Endothelial cell of umbilical vein (primary cell): ENCODE results near the gene PRSS33. TPM values are rescaled to one million over a fixed set of nuclear protein-coding genes. Genes with fewer than 3 reads are reported as not detected.

Source experiments
- BruUV-seq: library from RNA; stranded (reverse); fragments of 400-500 nt; replicated peaks from 2 replicates; lab custom pipeline; 2021; lab: Mats Ljungman, UMichigan
- CTCF ChIA-PET: fragments of 300-600, 350-600 bp; sonication (Branson Sonifier 250); formaldehyde crosslinking; loops from one replicate; lab custom pipeline; 2021; ENCODE audit warnings: antibody characterized with exemption, inconsistent platforms; lab: Charles Lee
- POLR2A ChIA-PET: fragments of 300-600, 350-600 bp; sonication (Branson Sonifier 250); formaldehyde crosslinking; loops from one replicate; lab custom pipeline; 2021; ENCODE audit warnings: antibody characterized with exemption, inconsistent platforms; lab: Charles Lee
- DNase-seq: peaks from one replicate; pipeline ENCODE4 v3.0.0-alpha.2; 2011; ENCODE audit warnings: low read depth, low spot score
- FAIRE-seq: peaks from 2 replicates; lab custom pipeline; 2011; peaks lifted over from hg19 to GRCh38; lab: Jason Lieb, UNC
- H2AFZ ChIP-seq: 2 replicates; pipeline ENCODE4 v1.6.0; 2012; ENCODE audit warnings: low read depth, low read length, control low read depth, inconsistent platforms
- H3K27ac ChIP-seq: 2 replicates; pipeline ENCODE4 v1.5.1; 2011; ENCODE audit warnings: low read depth, mild to moderate bottlenecking, control low read depth, low read length, moderate library complexity; ENCODE audit not compliant: insufficient read depth
- H3K27me3 ChIP-seq, 2 experiments: 2 replicates each; pipeline versions ENCODE4 v1.6.0 to v1.6.1; 2011; ENCODE audit warnings: low read length in 2 of 2, mixed read lengths in 1 of 2; ENCODE audit not compliant: control insufficient read depth in 2 of 2, insufficient read depth in 2 of 2
- H3K36me3 ChIP-seq, 2 experiments: 2 replicates in 1 of 2; 3 replicates in 1 of 2; pipeline ENCODE4 v1.5.1; 2011; ENCODE audit warnings: low read length in 2 of 2, mild to moderate bottlenecking in 1 of 2, moderate library complexity in 1 of 2; ENCODE audit not compliant: control insufficient read depth in 2 of 2, insufficient read depth in 2 of 2; ENCODE audit errors: extremely low read depth in 1 of 2
- H3K4me1 ChIP-seq: 3 replicates; pipeline ENCODE4 v1.5.1; 2011; ENCODE audit warnings: mild to moderate bottlenecking, low read length; ENCODE audit not compliant: control insufficient read depth, insufficient read depth; ENCODE audit errors: extremely low read depth
- H3K4me2 ChIP-seq: 2 replicates; pipeline ENCODE4 v1.6.1; 2011; ENCODE audit warnings: low read length, control low read depth, mixed read lengths; ENCODE audit not compliant: insufficient read depth
- H3K4me3 ChIP-seq, 3 experiments: fragments of 200-600 bp in 1 of 3; sonication (generic), shearing (Covaris generic) in 1 of 3; replicated peaks in 1 of 3; 2 replicates each; pipeline ENCODE4 v1.5.1; 2011 to 2016; ENCODE audit warnings: control low read depth in 3 of 3, low read length in 3 of 3, mild to moderate bottlenecking in 2 of 3, inconsistent platforms in 1 of 3, low read depth in 1 of 3, moderate library complexity in 1 of 3; ENCODE audit not compliant: insufficient read depth in 1 of 3
- H3K79me2 ChIP-seq: 2 replicates; pipeline ENCODE4 v1.6.0; 2012; ENCODE audit warnings: low read length, inconsistent platforms; ENCODE audit not compliant: control insufficient read depth, insufficient read depth
- H3K9ac ChIP-seq: replicated peaks from 2 replicates; pipeline ENCODE3; 2011; ENCODE audit warnings: low read length, control low read depth; ENCODE audit not compliant: insufficient read depth; ENCODE audit errors: extremely low read depth
- H3K9me1 ChIP-seq: replicated peaks from 3 replicates; pipeline ENCODE4 v1.6.0; 2011; ENCODE audit warnings: mild to moderate bottlenecking, low read length; ENCODE audit not compliant: control insufficient read depth, insufficient read depth; ENCODE audit errors: extremely low read depth
- H3K9me3 ChIP-seq: replicated peaks from 2 replicates; pipeline ENCODE4 v1.5.1; 2012; ENCODE audit warnings: low read length, inconsistent platforms; ENCODE audit not compliant: control insufficient read depth, insufficient read depth
- H4K20me1 ChIP-seq: replicated peaks from 2 replicates; pipeline ENCODE3; 2011; ENCODE audit warnings: mild to moderate bottlenecking, low read length; ENCODE audit not compliant: control insufficient read depth, insufficient read depth; ENCODE audit errors: extremely low read depth
- CTCF ChIP-seq, 2 donors: IDR thresholded peaks; 1 replicate in 1 of 2; 2 replicates in 1 of 2; pipeline ENCODE4 v1.5.1; 2011; ENCODE audit warnings: low read length in 2 of 2, mild to moderate bottlenecking in 2 of 2, moderate library complexity in 2 of 2, control low read depth in 1 of 2, inconsistent platforms in 1 of 2, low read depth in 1 of 2; ENCODE audit not compliant: insufficient read depth in 1 of 2; ENCODE audit errors: extremely low read depth in 1 of 2
- EZH2 ChIP-seq: IDR thresholded peaks from 2 replicates; pipeline ENCODE4 v1.6.1; 2012; ENCODE audit warnings: borderline replicate concordance, low read depth, mild to moderate bottlenecking, moderate library complexity, low read length, inconsistent platforms; ENCODE audit not compliant: severe bottlenecking
- GATA2 ChIP-seq: IDR thresholded peaks from 2 replicates; pipeline ENCODE4 v1.7.0; 2011; ENCODE audit warnings: low read depth, mild to moderate bottlenecking, moderate library complexity, mixed read lengths, low read length; ENCODE audit not compliant: insufficient read length, insufficient read depth
- JUN ChIP-seq: IDR thresholded peaks from 2 replicates; pipeline ENCODE4 v1.6.1; 2011; ENCODE audit warnings: borderline replicate concordance, low read depth; ENCODE audit not compliant: insufficient read length, insufficient read depth
- MAX ChIP-seq: IDR thresholded peaks from 2 replicates; pipeline ENCODE4 v1.6.1; 2011; ENCODE audit not compliant: insufficient read depth, insufficient read length
- MYC ChIP-seq: IDR thresholded peaks from one replicate; pipeline ENCODE4 v1.6.1; 2011; ENCODE audit warnings: mild to moderate bottlenecking, low read depth, low read length
- POLR2A ChIP-seq: IDR thresholded peaks from 2 replicates; pipeline ENCODE4 v1.6.1; 2012; ENCODE audit warnings: low read depth, mild to moderate bottlenecking, control low read depth, low read length
- POLR2AphosphoS5 ChIP-seq: IDR thresholded peaks from 2 replicates; pipeline ENCODE4 v1.6.1; 2012; ENCODE audit warnings: low read depth, mild to moderate bottlenecking, control low read depth, low read length, moderate library complexity; ENCODE audit not compliant: insufficient read depth
- dilution Hi-C: fragments of 300-500 bp; cut with MboI; formaldehyde crosslinking; loops from one replicate; pipeline ENCODE4 v1.15.0; 2019; ENCODE audit warnings: low sequenced_read_pairs; ENCODE audit not compliant: extremely low pct_ligation_motif_present
- intact Hi-C: fragments of 100-400 bp; cut with micrococcal nuclease; formaldehyde crosslinking; loops from one replicate; pipeline ENCODE4 v1.10.0; 2022
- polyA plus RNA-seq, 4 experiments: library from polyadenylated mRNA; depleted of rRNA in 3 of 4; stranded (reverse) in 3 of 4; unstranded in 1 of 4; fragments of >200 nt; gene quantifications; 2 replicates each; pipeline versions ENCODE4 v1.2.1 to v1.2.3, GENCODE V29; 2011 to 2012; ENCODE audit warnings: missing spikeins in 1 of 4
- total RNA-seq: library from RNA; stranded (reverse); gene quantifications from 2 replicates; pipeline ENCODE4 v1.2.3, GENCODE V29; 2021

Gene PRSS33
- total and polyA plus RNA-seq, 2 donors (not counting 3 experiments of a cell fraction or from before 2014, with no cell fraction given): not detected

- no TSS peak for BruUV-seq
- no peaks in the 10 kb centered on the region for H3K79me2 ChIP-seq
- peaks cover 2% of the 10 kb centered on the region for H3K4me1 ChIP-seq
- H3K9me1 ChIP-seq: no peaks in the 10 kb centered on the region
- no peaks in the 10 kb centered on the region for H3K9me3 ChIP-seq
- H3K4me3 ChIP-seq: no peak overlapping the region
- POLR2A ChIA-PET: no interaction called here
- no peak for FAIRE-seq
- H3K36me3 ChIP-seq: no peaks in the 10 kb centered on the region
- CTCF ChIA-PET: interaction anchor here (0.9 to 1.3 kb wide), 2 partner anchors 10 to 39 kb away, joined by 3 to 8 read pairs; no protein-coding TSS in a partner anchor
- no peak for TF ChIP-seq POLR2A
- TF ChIP-seq EZH2: no peak
- TF ChIP-seq JUN: no peak
- TF ChIP-seq POLR2AphosphoS5: no peak
- no peak for TF ChIP-seq GATA2
- H3K27ac ChIP-seq: no peak overlapping the region
- H2AFZ ChIP-seq: no peak overlapping the region
- intact Hi-C loops (no loop called here), dilution Hi-C loops (no loop called here)
- H3K27me3 ChIP-seq: no peaks in the 10 kb centered on the region
- no peak overlapping the region for H3K9ac ChIP-seq
- no peaks in the 10 kb centered on the region for H4K20me1 ChIP-seq
- H3K4me2 ChIP-seq: no peak overlapping the region
- DNase-seq: no peak
These were observed 41.6 kb upstream of the PRSS33 start for GRCh38 chr16:2828876-2829430.

GRCh38 chr16:2828521-2828840 lies 41.1 kb upstream of the PRSS33 start:
- Histone ChIP-seq H3K36me3 (no peaks in the 10 kb centered on the region), H3K9me1 (no peaks in the 10 kb centered on the region), H3K4me3 (no peak overlapping the region), H3K4me1 (peaks cover 2% of the 10 kb centered on the region), H4K20me1 (no peaks in the 10 kb centered on the region), H3K4me2 (no peak overlapping the region), H3K27me3 (no peaks in the 10 kb centered on the region), H3K9ac (no peak overlapping the region), H3K79me2 (no peaks in the 10 kb centered on the region), H2AFZ (no peak overlapping the region), H3K27ac (no peak overlapping the region), H3K9me3 (no peaks in the 10 kb centered on the region)
- BruUV-seq: no TSS peak
- no peak for TF ChIP-seq MYC
- no peak for TF ChIP-seq JUN
- TF ChIP-seq CTCF (IDR thresholded peaks at IDR 0.05; ENCODE audit: extremely low read depth in 1 of 2, insufficient read depth in 1 of 2, low read depth in 1 of 2, low read length in 2 of 2): no peak
- TF ChIP-seq POLR2A: no peak
- TF ChIP-seq MAX: no peak
- no peak for TF ChIP-seq GATA2
- CTCF ChIA-PET: interaction anchor here (0.9 kb wide), 1 partner anchor 40 kb away, joined by 3 read pairs; no protein-coding TSS in a partner anchor
- intact Hi-C loops (no loop called here), dilution Hi-C loops (no loop called here)
- DNase-seq: no peak
- POLR2A ChIA-PET: no interaction called here
- no peak for FAIRE-seq
